Activated CD4-positive, alpha-beta T cell treated with anti-CD3 and anti-CD28 coated beads for 1 hour (primary cell): Measurements from ENCODE around the gene PRKN.

ENCODE experiments used
- DNase-seq: peaks from one replicate; pipeline ENCODE4 v3.0.0-alpha.2; 2020

The PRKN gene

GRCh38 chr6:162157167-162157870 is 570.2 kb downstream of the PRKN start:
- DNase-seq, result no peak

GRCh38 chr6:162156146-162156545 is 571.4 kb downstream of the PRKN start:
- no peak for DNase-seq

DNA sequence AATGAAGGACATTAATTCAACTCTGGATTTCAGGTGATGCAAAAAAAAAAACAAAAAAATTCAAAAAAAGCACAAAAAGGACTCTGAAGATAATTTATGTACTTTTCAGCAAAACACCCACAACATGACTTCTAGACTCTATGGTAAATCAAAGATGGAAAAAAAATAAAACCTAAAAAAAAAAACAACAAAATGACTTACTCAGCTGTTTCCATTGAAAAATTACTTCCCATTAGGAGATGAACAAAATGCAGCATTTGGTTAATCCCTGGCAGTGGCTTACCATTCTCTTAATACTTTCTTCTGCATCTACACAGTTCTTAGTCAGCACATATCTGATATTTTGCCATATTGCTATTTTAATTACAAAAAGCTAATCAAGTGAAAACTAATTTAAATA is 572.6 kb downstream of the PRKN start:
- DNase-seq, result no peak

DNA sequence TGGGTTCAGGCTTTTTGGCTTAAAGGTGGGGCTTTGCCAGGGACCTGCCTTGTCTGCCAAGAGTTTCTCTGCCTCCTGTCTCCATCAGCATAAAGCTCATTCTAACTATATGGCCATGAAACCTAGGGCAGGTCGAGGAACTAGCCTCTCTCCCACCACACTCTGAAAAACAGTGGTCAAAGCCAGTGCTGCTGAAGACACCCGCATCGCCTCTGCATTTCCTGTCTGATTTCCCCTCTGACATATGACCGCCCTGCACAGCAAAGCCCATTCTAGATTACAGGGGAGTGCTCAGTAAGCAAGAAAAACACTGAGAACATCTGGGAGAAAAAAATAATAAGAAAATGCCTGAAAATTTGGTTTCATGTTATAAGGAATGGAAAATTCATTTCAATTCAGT is 573.6 kb downstream of the PRKN start:
- no peak for DNase-seq

DNA sequence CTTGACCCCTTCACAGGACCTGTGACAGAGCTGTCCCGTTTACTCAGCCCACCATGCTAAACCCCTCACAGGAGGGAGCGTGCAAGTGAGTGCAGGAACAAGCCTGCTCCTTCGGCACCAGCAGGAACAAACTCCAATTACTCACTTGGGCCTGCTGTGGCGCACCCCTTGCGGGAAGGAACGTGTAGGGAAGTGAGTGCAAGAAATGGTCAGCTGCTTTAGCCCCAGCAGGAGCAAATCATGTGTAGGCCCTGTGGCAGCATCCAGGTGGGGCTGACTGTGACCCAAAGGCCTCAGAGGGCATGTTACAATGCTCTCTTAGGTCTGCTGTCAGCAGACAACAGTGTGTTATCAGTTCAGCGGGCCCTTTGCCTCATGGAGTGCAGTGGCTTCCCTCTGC is 574.4 kb downstream of the PRKN start:
- DNase-seq, result no peak

GRCh38 chr6:162151021-162151665 is 576.4 kb downstream of the PRKN start:
- no peak for DNase-seq

GRCh38 chr6:162150295-162150694 is 577.3 kb downstream of the PRKN start:
- no peak for DNase-seq

GRCh38 chr6:162149786-162150185 is 577.8 kb downstream of the PRKN start:
- DNase-seq, result no peak

GRCh38 chr6:162147805-162148204 is 579.8 kb downstream of the PRKN start:
- no peak for DNase-seq

GRCh38 chr6:162147281-162147680 is 580.3 kb downstream of the PRKN start:
- DNase-seq, result no peak

DNA sequence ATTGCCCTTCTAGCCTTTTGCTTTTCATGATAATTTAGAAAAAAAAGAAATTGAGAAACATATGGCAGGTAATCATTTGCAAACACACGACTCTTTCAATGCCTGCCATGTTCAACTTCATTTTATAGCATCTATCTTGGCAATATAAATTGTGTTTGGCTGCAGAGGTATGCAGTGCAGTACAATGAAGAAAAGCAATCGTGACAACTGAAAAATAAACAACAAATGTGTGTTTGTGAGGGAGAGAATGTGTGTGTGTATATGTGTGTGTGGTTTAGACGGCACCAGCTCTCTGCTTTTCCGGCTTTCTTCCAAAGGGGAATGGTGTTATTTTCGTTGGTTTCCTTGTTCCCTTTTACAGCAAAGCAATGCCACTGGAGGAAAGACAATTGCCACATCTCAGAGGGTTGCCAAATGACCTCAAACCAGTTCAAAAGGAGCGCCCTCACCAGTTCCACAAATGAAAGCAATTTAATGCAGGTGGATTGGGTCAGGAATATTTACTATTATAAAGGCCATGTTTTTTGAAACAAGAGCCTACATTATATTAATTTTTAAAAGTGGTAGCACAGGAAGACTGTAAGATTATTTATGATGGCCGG is 587.2 kb downstream of the PRKN start:
- DNase-seq, result no peak

DNA sequence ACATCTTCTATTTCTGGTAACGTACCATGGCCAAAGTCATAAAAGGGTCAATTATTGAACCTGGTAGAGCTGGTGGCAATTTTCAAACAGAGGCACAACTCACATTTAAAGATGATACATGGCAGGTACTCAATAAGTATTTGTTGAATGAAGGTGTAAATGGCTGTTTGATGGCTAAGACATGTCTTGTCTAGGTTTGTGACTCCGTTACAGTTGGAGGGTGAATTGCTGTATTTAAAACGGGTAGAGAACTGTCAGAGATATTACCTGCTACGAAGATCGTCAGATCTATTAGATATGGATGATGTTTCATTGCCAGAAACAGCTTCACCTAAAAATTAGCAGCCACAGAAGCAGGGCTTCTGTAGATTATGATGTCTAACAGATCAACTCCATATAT is 601.9 kb downstream of the PRKN start:
- no peak for DNase-seq

DNA sequence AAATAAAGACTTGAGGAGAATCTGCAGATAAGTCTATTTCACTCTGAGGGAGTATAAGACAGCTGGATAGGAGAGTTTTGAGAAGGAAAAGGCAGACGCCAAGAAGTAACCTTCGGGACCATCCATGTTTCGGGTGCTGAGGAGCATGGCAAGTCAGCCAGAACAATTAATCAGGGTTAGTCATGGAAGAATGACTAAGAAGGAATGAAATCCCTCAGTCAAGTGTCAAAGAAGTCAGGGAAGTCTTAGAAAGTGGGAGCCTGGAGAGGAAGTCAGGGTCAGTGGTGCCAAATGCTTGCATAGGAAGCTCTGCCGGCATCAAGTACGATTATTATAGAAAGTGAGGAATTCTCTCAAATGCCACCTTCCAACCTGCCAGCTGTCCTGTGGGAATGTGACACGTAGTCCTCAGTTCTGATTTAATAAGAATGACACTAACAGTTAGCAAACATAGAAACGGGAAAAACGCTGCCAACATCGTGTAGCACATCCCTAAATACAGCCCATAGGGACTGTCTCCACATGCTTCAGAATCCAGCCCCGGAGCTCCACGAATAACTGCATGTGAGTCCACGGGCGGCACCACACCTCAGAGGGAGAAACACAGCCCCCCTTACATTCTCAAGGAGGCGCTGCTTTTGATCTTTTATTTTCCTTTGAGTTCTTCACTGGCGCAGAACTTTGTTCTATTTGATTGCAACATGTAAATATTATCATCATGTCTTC is 602.7 kb downstream of the PRKN start:
- no peak for DNase-seq

GRCh38 chr6:162123797-162124196 is 603.8 kb downstream of the PRKN start:
- no peak for DNase-seq

DNA sequence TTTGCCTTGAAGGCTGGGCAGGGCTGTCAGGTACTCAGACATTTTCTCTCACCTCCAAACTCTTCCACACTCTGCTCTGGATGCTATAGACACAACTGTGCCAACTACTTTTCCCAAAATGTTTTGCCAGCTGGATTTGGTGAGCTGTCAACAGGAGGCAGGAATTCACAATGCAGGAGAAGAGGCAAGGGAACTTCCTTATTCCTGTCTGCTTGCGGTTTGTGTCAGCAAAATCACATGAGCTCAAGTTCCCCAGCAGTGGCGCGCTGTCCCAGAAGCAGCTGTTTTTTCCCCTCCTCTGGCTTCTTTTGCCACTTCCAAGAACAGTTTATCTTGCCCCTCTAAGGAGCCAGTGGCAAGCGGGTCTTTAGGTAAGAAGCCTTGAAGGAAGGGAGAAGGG is 608.2 kb downstream of the PRKN start:
- DNase-seq, result no peak

DNA sequence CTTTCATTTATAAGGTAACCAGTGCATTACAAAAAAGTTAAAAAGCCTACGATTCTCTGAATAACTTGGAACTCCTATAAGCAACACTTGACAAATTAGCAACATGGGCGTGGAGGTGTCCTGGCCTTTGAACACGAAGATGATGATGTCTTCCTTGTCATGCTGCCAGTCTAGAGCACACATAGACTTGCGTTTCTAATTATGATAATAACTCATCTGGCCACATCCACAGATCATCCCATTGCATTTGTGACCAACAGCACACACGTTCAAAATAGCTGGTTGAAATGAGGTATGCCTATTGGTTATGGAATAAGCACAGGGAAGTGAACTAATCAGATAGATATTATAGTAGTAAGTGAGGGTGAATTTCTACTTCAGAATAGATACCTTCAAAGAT is 608.9 kb downstream of the PRKN start:
- no peak for DNase-seq

DNA sequence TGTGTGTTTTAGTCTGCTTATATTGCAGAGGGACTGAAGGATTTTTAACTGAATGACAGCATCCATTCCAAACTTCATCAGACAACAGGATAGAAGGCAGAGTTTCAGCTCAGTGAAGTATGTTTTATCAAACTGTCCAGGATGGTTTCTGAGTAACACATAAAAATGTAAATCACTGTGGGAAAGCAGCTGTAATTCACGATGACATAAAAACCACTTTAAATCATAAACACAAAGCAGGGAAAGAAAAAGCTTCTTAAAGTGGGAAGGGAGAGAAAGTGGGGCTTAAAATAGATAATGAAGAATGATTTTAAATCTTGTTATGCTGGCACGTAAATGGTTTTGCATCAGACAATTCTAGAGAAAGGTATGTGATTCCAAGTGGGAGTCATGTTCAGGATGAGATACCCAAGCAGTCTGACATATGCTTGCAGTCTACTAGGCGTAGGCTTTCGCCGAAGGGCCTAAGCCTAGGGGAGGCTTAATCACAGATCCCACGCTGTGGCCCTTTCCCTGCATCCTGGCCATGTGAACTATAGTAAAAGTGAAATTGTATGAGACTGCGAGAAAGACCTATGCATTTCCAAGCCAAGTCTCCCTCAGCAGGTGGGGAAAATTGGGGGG is 610.6 kb downstream of the PRKN start:
- DNase-seq, result no peak

- no peak for DNase-seq
Observed at GRCh38 chr6:162109480-162110050, 618.0 kb downstream of the PRKN start.

- no peak for DNase-seq
Observed at GRCh38 chr6:162108041-162108440, 619.5 kb downstream of the PRKN start.

DNA sequence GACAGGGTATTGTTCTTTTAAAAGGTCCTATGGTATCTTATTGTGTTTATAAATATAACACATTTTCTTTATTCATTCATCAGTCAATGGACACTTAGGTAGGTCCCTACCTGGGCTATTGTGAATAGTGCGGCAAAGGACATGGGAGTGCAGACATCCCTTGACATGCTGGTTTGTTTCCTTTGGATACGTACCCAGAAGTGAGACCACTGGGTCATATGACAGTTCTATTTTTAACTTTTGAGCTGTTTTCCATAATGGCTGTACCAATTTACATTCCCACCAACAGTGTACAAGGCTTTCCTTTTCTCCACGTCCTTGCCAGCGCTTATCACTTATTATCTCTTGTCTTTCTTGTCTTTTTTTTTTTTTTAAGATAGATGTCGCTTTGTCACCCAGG is 627.5 kb downstream of the PRKN start:
- no peak for DNase-seq

DNA sequence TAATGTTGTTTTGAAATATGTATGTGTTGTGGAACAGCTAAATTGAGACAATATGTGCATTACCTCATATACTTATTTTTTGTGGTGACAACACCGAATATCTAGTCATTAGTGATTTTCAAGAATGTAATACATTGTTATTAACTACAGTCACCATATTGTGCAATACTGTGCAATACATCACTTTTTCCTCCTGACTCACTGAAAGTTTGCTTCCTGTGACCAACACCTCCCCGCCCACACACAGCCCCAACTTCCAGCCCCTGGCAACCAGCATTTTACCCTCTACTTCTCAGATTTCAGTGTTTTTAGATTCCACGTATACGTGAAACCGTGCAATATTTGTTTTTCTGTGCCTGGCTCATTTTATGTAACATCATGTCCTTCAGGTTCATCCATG is 627.9 kb downstream of the PRKN start:
- no peak for DNase-seq

- DNase-seq, result no peak
Observed at GRCh38 chr6:162092816-162093502, 634.6 kb downstream of the PRKN start.
